ENCODE data around the gene RNGTT. TPM values are rescaled to one million over a fixed set of nuclear protein-coding genes. Genes with fewer than 3 reads are reported as not detected.
"Not testable (repeated sequence)": the region's sequence is repeated elsewhere in the genome, so short reads cannot be mapped to it uniquely, and the experiment has no call there.

The RNGTT gene
- total and polyA plus RNA-seq, 2 experiments from 2014 or later = 7.4 to 15.6 TPM

GRCh38 chr6:88952065-88952704 lies 11.2 kb downstream of the RNGTT start:
- Histone ChIP-seq H2AFZ (no peak overlapping the region), H3K4me2 (no peak overlapping the region), H4K20me1 (ENCODE audit: insufficient read depth, poor library complexity, severe bottlenecking) (no peaks in the 10 kb centered on the region), H3K27ac (no peak overlapping the region), H3K9me2 (replicated peaks; ENCODE audit: insufficient read depth) (no peaks in the 10 kb centered on the region), H3K4me1 (ENCODE audit: insufficient read depth) (no peaks in the 10 kb centered on the region), H3K27me3 (no peaks in the 10 kb centered on the region), H3K36me3 (replicated peaks; ENCODE audit: insufficient read depth, low read depth) (no peaks in the 10 kb centered on the region), H3K79me2 (peaks cover 76% of the 10 kb centered on the region), H3K4me3 (no peak overlapping the region), H3K9me3 (ENCODE audit: low read depth) (peaks cover 14% of the 10 kb centered on the region)
- DNase-seq (ENCODE audit: low spot score) = no peak
- TF ChIP-seq, protein P1, sequence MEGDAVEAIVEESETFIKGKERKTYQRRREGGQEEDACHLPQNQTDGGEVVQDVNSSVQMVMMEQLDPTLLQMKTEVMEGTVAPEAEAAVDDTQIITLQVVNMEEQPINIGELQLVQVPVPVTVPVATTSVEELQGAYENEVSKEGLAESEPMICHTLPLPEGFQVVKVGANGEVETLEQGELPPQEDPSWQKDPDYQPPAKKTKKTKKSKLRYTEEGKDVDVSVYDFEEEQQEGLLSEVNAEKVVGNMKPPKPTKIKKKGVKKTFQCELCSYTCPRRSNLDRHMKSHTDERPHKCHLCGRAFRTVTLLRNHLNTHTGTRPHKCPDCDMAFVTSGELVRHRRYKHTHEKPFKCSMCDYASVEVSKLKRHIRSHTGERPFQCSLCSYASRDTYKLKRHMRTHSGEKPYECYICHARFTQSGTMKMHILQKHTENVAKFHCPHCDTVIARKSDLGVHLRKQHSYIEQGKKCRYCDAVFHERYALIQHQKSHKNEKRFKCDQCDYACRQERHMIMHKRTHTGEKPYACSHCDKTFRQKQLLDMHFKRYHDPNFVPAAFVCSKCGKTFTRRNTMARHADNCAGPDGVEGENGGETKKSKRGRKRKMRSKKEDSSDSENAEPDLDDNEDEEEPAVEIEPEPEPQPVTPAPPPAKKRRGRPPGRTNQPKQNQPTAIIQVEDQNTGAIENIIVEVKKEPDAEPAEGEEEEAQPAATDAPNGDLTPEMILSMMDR (IDR thresholded peaks at IDR 0.05; ENCODE audit: poor library complexity) = no peak
- TF ChIP-seq EZH2 (IDR thresholded peaks at IDR 0.05; ENCODE audit: borderline replicate concordance) (no peak), EZH2phosphoT487 (IDR thresholded peaks at IDR 0.05; ENCODE audit: low read depth, severe bottlenecking, unreplicated experiment) (no peak)
- 92% methylated on average over 1 of the region's 1 CpG for WGBS (ENCODE audit: low lambda C conversion rate, missing lambda C conversion rate)

GRCh38 chr6:88945415-88946008 lies 17.9 kb downstream of the RNGTT start:
- Histone ChIP-seq H3K9me3 (ENCODE audit: low read depth) (no peaks in the 10 kb centered on the region), H3K4me3 (no peak overlapping the region), H3K27me3 (no peaks in the 10 kb centered on the region), H4K20me1 (ENCODE audit: insufficient read depth, poor library complexity, severe bottlenecking) (no peaks in the 10 kb centered on the region), H3K9me2 (replicated peaks; ENCODE audit: insufficient read depth) (no peaks in the 10 kb centered on the region), H3K4me2 (no peak overlapping the region), H3K79me2 (peaks cover 52% of the 10 kb centered on the region), H3K4me1 (ENCODE audit: insufficient read depth) (no peaks in the 10 kb centered on the region), H3K36me3 (replicated peaks; ENCODE audit: insufficient read depth, low read depth) (no peaks in the 10 kb centered on the region), H3K27ac (no peak overlapping the region), H2AFZ (no peak overlapping the region)
- WGBS (ENCODE audit: low lambda C conversion rate, missing lambda C conversion rate) = 96% methylated on average over 7 of the region's 7 CpGs
- TF ChIP-seq EZH2 (IDR thresholded peaks at IDR 0.05; ENCODE audit: borderline replicate concordance) (no peak), EZH2phosphoT487 (IDR thresholded peaks at IDR 0.05; ENCODE audit: low read depth, severe bottlenecking, unreplicated experiment) (no peak)
- TF ChIP-seq, protein P1 (IDR thresholded peaks at IDR 0.05; ENCODE audit: poor library complexity) = no peak
- DNase-seq (ENCODE audit: low spot score) = no peak

- no peak overlapping the region for H2AFZ ChIP-seq
- DNase-seq (ENCODE audit: low spot score) = no peak
- no peaks in the 10 kb centered on the region for H4K20me1 ChIP-seq (ENCODE audit: insufficient read depth, poor library complexity, severe bottlenecking)
- H3K4me2 ChIP-seq = no peak overlapping the region
- no peaks in the 10 kb centered on the region for H3K9me2 ChIP-seq (replicated peaks; ENCODE audit: insufficient read depth)
- no peaks in the 10 kb centered on the region for H3K27me3 ChIP-seq
- H3K4me1 ChIP-seq (ENCODE audit: insufficient read depth) = no peaks in the 10 kb centered on the region
- peaks cover 10% of the 10 kb centered on the region for H3K36me3 ChIP-seq (replicated peaks; ENCODE audit: insufficient read depth, low read depth)
- H3K4me3 ChIP-seq = no peak overlapping the region
- peaks cover 12% of the 10 kb centered on the region for H3K9me3 ChIP-seq (ENCODE audit: low read depth)
- TF ChIP-seq EZH2phosphoT487 (IDR thresholded peaks at IDR 0.05; ENCODE audit: low read depth, severe bottlenecking, unreplicated experiment) = no peak
- TF ChIP-seq EZH2 (IDR thresholded peaks at IDR 0.05; ENCODE audit: borderline replicate concordance) = no peak
- H3K79me2 ChIP-seq = no peaks in the 10 kb centered on the region
- H3K27ac ChIP-seq = no peak overlapping the region
- WGBS (ENCODE audit: low lambda C conversion rate, missing lambda C conversion rate) = 100% methylated on average over 2 of the region's 2 CpGs
Measured at GRCh38 chr6:88933521-88933920, 29.9 kb downstream of the RNGTT start.

DNA sequence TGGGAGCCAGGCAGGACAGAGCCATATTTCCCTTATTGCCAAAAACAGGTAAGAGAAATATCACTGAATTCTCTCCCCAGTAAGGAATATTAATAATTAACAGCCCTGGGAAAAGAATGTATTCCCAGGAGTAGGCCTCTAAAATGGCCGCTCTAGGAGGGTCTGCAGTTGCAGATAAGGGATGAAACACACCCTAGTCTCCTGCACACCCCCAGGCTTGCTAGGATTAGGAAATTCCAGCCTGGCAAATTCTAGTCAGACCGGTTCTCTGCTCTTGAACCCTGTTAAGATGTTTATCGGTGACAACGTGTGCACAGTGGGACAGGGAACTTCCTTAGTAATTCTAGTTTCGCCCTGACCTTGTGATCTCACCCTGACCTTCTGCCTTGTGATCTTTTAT lies 31.4 kb downstream of the RNGTT start:
- H3K9me2 ChIP-seq (replicated peaks; ENCODE audit: insufficient read depth); DNase-seq (ENCODE audit: low spot score); H3K79me2 ChIP-seq; H3K4me2 ChIP-seq; H2AFZ ChIP-seq; H3K4me1 ChIP-seq (ENCODE audit: insufficient read depth); H3K27me3 ChIP-seq; H4K20me1 ChIP-seq (ENCODE audit: insufficient read depth, poor library complexity, severe bottlenecking); H3K27ac ChIP-seq; H3K4me3 ChIP-seq; H3K36me3 ChIP-seq (replicated peaks; ENCODE audit: insufficient read depth, low read depth): not testable (repeated sequence)
- WGBS (ENCODE audit: low lambda C conversion rate, missing lambda C conversion rate) = 84% methylated on average over 5 of the region's 5 CpGs
- peaks cover 12% of the 10 kb centered on the region for H3K9me3 ChIP-seq (ENCODE audit: low read depth)

Data from hepatocyte (in vitro differentiated cells).